GM12872 (cell line): ENCODE results near the gene BCL7C.

Experiments
- TF ChIP-seq, protein P1 (sequence below): IDR thresholded peaks from 3 replicates; pipeline ENCODE4 v1.5.1; 2011; ENCODE audit warnings: low read depth, mild to moderate bottlenecking, low read length, moderate library complexity; ENCODE audit not compliant: insufficient read depth

Gene BCL7C

DNA sequence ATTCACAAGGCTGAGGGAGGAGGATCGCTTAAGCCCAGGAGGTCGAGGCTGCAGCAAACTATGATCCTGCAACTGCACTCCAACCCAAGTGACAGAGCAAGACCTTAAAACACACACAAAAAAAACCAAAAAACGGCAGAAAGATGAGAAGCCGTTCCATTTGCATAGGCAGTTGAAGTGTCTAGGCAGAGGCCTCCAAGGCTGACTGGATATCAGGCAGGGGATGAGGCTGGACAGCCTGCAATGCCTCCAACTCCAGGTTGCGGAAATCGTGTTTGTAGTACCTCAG, 27.5 kb upstream of the BCL7C start:
- TF ChIP-seq, protein P1, sequence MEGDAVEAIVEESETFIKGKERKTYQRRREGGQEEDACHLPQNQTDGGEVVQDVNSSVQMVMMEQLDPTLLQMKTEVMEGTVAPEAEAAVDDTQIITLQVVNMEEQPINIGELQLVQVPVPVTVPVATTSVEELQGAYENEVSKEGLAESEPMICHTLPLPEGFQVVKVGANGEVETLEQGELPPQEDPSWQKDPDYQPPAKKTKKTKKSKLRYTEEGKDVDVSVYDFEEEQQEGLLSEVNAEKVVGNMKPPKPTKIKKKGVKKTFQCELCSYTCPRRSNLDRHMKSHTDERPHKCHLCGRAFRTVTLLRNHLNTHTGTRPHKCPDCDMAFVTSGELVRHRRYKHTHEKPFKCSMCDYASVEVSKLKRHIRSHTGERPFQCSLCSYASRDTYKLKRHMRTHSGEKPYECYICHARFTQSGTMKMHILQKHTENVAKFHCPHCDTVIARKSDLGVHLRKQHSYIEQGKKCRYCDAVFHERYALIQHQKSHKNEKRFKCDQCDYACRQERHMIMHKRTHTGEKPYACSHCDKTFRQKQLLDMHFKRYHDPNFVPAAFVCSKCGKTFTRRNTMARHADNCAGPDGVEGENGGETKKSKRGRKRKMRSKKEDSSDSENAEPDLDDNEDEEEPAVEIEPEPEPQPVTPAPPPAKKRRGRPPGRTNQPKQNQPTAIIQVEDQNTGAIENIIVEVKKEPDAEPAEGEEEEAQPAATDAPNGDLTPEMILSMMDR = no peak

GRCh38 chr16:30920891-30921290, 27.0 kb upstream of the BCL7C start:
- TF ChIP-seq, protein P1 = no peak

- TF ChIP-seq, protein P1 = no peak
Measured at GRCh38 chr16:30918614-30919013, 24.7 kb upstream of the BCL7C start.

DNA sequence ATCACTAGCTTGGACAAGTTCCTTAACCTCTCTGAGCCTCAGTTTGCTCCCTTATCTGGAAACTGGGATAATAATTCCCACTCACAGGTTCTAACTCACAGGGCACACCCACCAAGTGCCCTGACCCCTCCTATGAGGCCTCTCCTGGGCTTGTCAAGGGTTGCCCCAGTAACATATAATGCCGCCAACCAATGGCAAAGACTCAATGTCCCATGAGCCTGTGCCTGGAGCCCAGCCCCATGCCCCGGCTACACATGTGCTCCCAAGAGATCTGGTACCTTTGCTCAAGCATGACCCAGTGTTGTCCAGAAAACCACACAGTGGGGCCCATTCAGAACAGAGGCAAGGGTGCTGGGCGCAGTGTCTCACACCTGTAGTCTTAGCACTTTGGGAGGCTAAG, 21.0 kb upstream of the BCL7C start:
- TF ChIP-seq, protein P1 = no peak

- TF ChIP-seq, protein P1 = no peak
Measured at GRCh38 chr16:30912794-30913412, 19.0 kb upstream of the BCL7C start.

GRCh38 chr16:30910427-30911029, 16.7 kb upstream of the BCL7C start:
- TF ChIP-seq, protein P1 = no peak

DNA sequence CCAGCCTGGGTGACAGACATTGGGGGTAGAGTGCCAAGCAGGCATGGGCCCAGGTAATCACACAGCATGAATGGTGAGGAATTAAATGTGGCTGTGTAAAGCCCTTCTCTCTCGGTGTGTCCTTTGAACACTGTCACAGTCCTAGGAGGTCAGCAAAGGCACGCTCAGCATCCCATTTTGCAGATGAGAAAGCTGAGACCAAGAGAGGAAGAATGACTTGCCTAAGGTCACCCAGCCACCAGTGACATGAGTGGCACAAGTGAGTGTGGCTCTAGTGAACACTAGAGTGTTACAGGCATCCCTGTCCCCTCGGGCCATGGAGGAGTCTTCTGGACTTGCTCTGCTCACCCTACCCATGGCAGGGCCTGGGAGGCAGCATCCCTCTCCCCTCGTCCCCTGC, 13.2 kb upstream of the BCL7C start:
- TF ChIP-seq, protein P1 = no peak
